ENCODE results near the gene ZNRF1. TPM values are rescaled to one million over a fixed set of nuclear protein-coding genes. Genes with fewer than 3 reads are reported as not detected.

ZNRF1 gene
- total and polyA plus RNA-seq, 2 of the 4 experiments (the other 2 are of a cell fraction) = 8.2 to 20.7 TPM

DNA sequence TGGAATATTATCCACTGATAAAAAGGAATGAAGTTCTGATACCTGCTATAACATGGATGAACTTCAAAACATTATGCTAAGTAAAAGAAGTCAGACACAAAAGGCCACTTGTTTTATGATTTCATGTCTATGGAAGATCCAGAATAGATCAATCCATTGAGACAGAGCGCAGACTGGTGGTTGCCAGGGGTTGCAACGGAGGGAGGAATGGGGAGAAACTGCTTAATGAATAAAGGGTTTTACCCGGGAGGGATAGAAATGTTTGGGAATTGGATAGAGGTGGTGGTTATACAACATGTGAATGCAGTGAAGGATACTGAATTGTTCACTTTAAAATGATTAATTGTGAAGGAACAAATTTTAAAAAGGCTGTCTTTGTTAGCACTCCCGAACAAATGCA lies 44.1 kb upstream of the ZNRF1 start:
- Histone ChIP-seq H3K56ac (ENCODE audit: extremely low read depth, insufficient read depth, low read length) (no peak overlapping the region), H2AFZ (replicated peaks; ENCODE audit: low read length, poor library complexity) (no peak overlapping the region), H3K27ac (ENCODE audit: insufficient read depth, low read length) (no peak overlapping the region), H4K8ac (ENCODE audit: low read depth in 2 of 2, low read length in 2 of 2) (no peak overlapping the region), H3K4me2 (ENCODE audit: low read depth, low read length) (no peak overlapping the region), H3K9me1 (ENCODE audit: insufficient read depth, low read length) (no peaks in the 10 kb centered on the region; the same call in 1 of the 2 replicates), H3K9ac (ENCODE audit: low read depth, low read length) (no peak overlapping the region), H3K18ac (ENCODE audit: low read depth, low read length) (no peak overlapping the region), H3K4me3 (ENCODE audit: insufficient read depth, low read depth, low read length) (no peak overlapping the region), H2BK20ac (ENCODE audit: low read depth, low read length) (no peak overlapping the region), H2AK5ac (ENCODE audit: low read depth, low read length) (no peak overlapping the region), H4K5ac (ENCODE audit: low read depth, low read length) (no peak overlapping the region), H3K23ac (ENCODE audit: low read depth, low read length) (no peak overlapping the region), H3K4ac (ENCODE audit: low read depth, low read length) (no peak overlapping the region), H4K91ac (ENCODE audit: insufficient read depth, low read depth, low read length) (no peak overlapping the region), H2BK5ac (ENCODE audit: low read depth, low read length, poor library complexity, severe bottlenecking) (no peak overlapping the region), H2BK15ac (ENCODE audit: low read depth, low read length) (no peak overlapping the region), H3K36me3 (ENCODE audit: control insufficient read depth, insufficient read depth, low read length) (peaks cover 30% of the 10 kb centered on the region), H3K27me3 (ENCODE audit: control insufficient read depth, insufficient read depth, low read length) (no peaks in the 10 kb centered on the region), H3K4me1 (ENCODE audit: control insufficient read depth, insufficient read depth, low read length) (no peaks in the 10 kb centered on the region), H3K9me3 (ENCODE audit: control insufficient read depth, insufficient read depth, low read length) (no peaks in the 10 kb centered on the region), H3K79me1 (ENCODE audit: low read depth in 1 of 2, low read length in 2 of 2) (peaks cover 2 to 3% of the 10 kb centered on the region in 2 experiments; a peak in 1 of 4 replicates), H2AK9ac (replicated peaks; ENCODE audit: low read depth, low read length, poor library complexity) (no peak overlapping the region), H4K20me1 (ENCODE audit: insufficient read depth, low read length) (no peaks in the 10 kb centered on the region), H3K14ac (replicated peaks; ENCODE audit: low read depth, low read length) (no peak overlapping the region), H2BK120ac (ENCODE audit: low read depth, low read length) (no peak overlapping the region)
- ChIA-PET CTCF (no interaction called here), POLR2A (ENCODE audit: unreplicated experiment) (no interaction called here)
- intact Hi-C loops (cut with micrococcal nuclease) = no loop called here
- BruUV-seq (replicated peaks) = no TSS peak
- dilution Hi-C loops (cut with HindIII; ENCODE audit: low sequenced_read_pairs, unreplicated experiment) = no loop called here
- ATAC-seq (ENCODE audit: low read depth) (no peak), DNase-seq (no peak)
- no peak for TF ChIP-seq SMC3 (IDR thresholded peaks at IDR 0.05; ENCODE audit: low read depth, low read length)
- TF ChIP-seq, protein P1, sequence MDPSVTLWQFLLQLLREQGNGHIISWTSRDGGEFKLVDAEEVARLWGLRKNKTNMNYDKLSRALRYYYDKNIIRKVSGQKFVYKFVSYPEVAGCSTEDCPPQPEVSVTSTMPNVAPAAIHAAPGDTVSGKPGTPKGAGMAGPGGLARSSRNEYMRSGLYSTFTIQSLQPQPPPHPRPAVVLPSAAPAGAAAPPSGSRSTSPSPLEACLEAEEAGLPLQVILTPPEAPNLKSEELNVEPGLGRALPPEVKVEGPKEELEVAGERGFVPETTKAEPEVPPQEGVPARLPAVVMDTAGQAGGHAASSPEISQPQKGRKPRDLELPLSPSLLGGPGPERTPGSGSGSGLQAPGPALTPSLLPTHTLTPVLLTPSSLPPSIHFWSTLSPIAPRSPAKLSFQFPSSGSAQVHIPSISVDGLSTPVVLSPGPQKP (IDR thresholded peaks at IDR 0.05; ENCODE audit: borderline replicate concordance, low read depth, low read length) = no peak
- in situ Hi-C loops (cut with MboI; ENCODE audit: low sequenced_read_pairs) = no loop called here
- 100% methylated on average over 4 of the region's 4 CpGs; no CpG with 5 or more reads in 1 of the 2 experiments for WGBS, 2 experiments (ENCODE audit: extremely low coverage in 2 of 2, insufficient read length in 1 of 2)
